Tibial nerve (tissue), 3 donors: Measurements from ENCODE around the gene KIR3DL3.
"Not testable (repeated sequence)": the region's sequence is repeated elsewhere in the genome, so short reads cannot be mapped to it uniquely, and the experiment has no call there.

ENCODE experiments used
- POLR2A ChIP-seq, 2 donors: fragments of 450-650 bp; IDR thresholded peaks; one replicate each; pipeline ENCODE4 v1.6.1; 2017; ENCODE audit warnings: antibody characterized with exemption in 2 of 2, mild to moderate bottlenecking in 2 of 2, moderate library complexity in 2 of 2
- TF ChIP-seq, protein P1 (sequence below), 5 experiments: fragments of 200-600 bp in 3 of 5; fragments of 450-650 bp in 2 of 5; sonication (generic) in 3 of 5; IDR thresholded peaks; one replicate each; pipeline ENCODE4 v1.5.1; 2016 to 2019; ENCODE audit warnings: antibody characterized with exemption in 5 of 5, mild to moderate bottlenecking in 3 of 5, moderate library complexity in 2 of 5

DNA sequence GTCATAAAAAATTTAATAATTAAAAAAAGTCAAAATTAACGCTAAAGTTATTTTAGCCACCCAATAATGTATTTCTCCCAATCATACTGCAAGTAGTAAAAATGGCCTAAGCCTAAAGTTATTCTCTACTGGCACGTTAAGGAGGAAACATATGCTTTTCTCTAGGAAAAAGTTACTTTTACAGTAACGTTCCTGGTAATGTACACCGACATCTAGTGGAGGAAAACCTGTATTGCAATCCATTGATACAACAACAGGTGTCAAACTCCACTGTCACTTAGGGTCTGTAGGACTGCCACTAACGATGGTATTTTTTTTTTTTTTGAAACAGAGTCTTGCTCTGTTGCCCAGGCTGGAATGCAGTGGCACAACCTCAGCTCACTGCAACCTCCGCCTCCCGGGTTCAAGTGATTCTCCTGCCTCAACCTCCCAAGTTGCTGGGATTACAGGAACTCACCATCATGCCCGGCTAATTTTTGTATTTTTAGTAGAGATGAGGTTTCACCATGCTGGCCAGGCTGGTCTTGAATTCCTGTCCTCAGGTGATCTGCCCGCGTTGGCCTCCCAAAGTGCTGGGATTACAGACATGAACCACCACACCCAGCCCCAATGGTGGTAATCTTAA, 47.9 kb upstream of the KIR3DL3 start:
- TF ChIP-seq, protein P1, sequence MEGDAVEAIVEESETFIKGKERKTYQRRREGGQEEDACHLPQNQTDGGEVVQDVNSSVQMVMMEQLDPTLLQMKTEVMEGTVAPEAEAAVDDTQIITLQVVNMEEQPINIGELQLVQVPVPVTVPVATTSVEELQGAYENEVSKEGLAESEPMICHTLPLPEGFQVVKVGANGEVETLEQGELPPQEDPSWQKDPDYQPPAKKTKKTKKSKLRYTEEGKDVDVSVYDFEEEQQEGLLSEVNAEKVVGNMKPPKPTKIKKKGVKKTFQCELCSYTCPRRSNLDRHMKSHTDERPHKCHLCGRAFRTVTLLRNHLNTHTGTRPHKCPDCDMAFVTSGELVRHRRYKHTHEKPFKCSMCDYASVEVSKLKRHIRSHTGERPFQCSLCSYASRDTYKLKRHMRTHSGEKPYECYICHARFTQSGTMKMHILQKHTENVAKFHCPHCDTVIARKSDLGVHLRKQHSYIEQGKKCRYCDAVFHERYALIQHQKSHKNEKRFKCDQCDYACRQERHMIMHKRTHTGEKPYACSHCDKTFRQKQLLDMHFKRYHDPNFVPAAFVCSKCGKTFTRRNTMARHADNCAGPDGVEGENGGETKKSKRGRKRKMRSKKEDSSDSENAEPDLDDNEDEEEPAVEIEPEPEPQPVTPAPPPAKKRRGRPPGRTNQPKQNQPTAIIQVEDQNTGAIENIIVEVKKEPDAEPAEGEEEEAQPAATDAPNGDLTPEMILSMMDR (IDR thresholded peaks at IDR 0.05) = peak; percentile 64 to 84 (median 79)
- not testable (repeated sequence) for TF ChIP-seq POLR2A (IDR thresholded peaks at IDR 0.05)
